B cell (primary cell): Measurements from ENCODE around the gene MUC20. TPM values are rescaled to one million over a fixed set of nuclear protein-coding genes. Genes with fewer than 3 reads are reported as not detected.

Source experiments
- ATAC-seq: fragments of 200-7000 bp; cut with Tn5 transposase; one replicate; pipeline ENCODE4 v1.10.0; 2021; ENCODE audit warnings: low read depth, mild to moderate bottlenecking, moderate number of reproducible peaks, moderate library complexity
- CTCF ChIA-PET: fragments of 350-600 bp; sonication (Branson Sonifier 250); formaldehyde crosslinking; loops from one replicate; lab custom pipeline; 2021; ENCODE audit warnings: antibody characterized with exemption, inconsistent platforms; lab: Charles Lee
- POLR2A ChIA-PET: fragments of 350-600 bp; sonication (Branson Sonifier 250); formaldehyde crosslinking; loops from one replicate; lab custom pipeline; 2021; ENCODE audit warnings: antibody characterized with exemption; lab: Charles Lee
- DNase-seq: peaks from one replicate; pipeline ENCODE4 v3.0.0; 2013
- H2AFZ ChIP-seq: 2 replicates; pipeline ENCODE4 v1.6.1; 2012; ENCODE audit warnings: mild to moderate bottlenecking, low read depth, low read length; ENCODE audit not compliant: insufficient read depth, poor library complexity, severe bottlenecking
- H3K27ac ChIP-seq, 2 donors: 1 replicate in 1 of 2; 2 replicates in 1 of 2; pipeline ENCODE4 v1.5.1; 2012 to 2013; ENCODE audit warnings: low read length in 2 of 2, mild to moderate bottlenecking in 2 of 2, moderate library complexity in 1 of 2
- H3K27me3 ChIP-seq, 4 experiments: fragments of 200-600 bp in 1 of 4; sonication (generic) in 1 of 4; replicated peaks in 1 of 4; 1 replicate in 2 of 4; 2 replicates in 2 of 4; pipeline versions ENCODE4 v1.6.1 to v1.7.0; 2013 to 2016; ENCODE audit warnings: low read length in 3 of 4, mild to moderate bottlenecking in 2 of 4, mixed read lengths in 1 of 4, moderate library complexity in 1 of 4; ENCODE audit not compliant: insufficient read depth in 4 of 4, control insufficient read depth in 3 of 4; ENCODE audit errors: control extremely low read depth in 1 of 4
- H3K36me3 ChIP-seq, 2 experiments: replicated peaks in 1 of 2; 1 replicate in 1 of 2; 2 replicates in 1 of 2; pipeline versions ENCODE4 v1.6.1 to v1.7.1; 2013; ENCODE audit warnings: low read length in 1 of 2; ENCODE audit not compliant: insufficient read depth in 2 of 2, control insufficient read depth in 1 of 2; ENCODE audit errors: control extremely low read depth in 1 of 2, extremely low read depth in 1 of 2
- H3K4me1 ChIP-seq, 2 donors: fragments of 200-600 bp in 1 of 2; sonication (generic) in 1 of 2; 1 replicate in 1 of 2; 2 replicates in 1 of 2; pipeline versions ENCODE4 v1.5.1 to v1.6.1; 2013 to 2017; ENCODE audit warnings: low read length in 2 of 2; ENCODE audit not compliant: control insufficient read depth in 2 of 2, insufficient read depth in 2 of 2
- H3K4me2 ChIP-seq: replicated peaks from 2 replicates; pipeline ENCODE3; 2012; ENCODE audit warnings: mild to moderate bottlenecking, low read depth, low read length; ENCODE audit not compliant: poor library complexity, severe bottlenecking
- H3K4me3 ChIP-seq, 5 experiments: fragments of 200-600 bp in 1 of 5; sonication (generic) in 1 of 5; 1 replicate in 3 of 5; 2 replicates in 2 of 5; pipeline versions ENCODE4 v1.5.1 to v1.7.0; 2011 to 2016; ENCODE audit warnings: low read length in 4 of 5, mild to moderate bottlenecking in 4 of 5, low read depth in 2 of 5, control low read depth in 1 of 5, moderate library complexity in 1 of 5; ENCODE audit not compliant: insufficient read depth in 1 of 5; ENCODE audit errors: control extremely low read depth in 1 of 5, extremely low read depth in 1 of 5
- H3K79me2 ChIP-seq: fragments of 200-600 bp; sonication (generic); one replicate; pipeline ENCODE4 v1.6.0; 2016; ENCODE audit warnings: low read length; ENCODE audit not compliant: control insufficient read depth, insufficient read depth
- H3K9ac ChIP-seq: fragments of 200-600 bp; sonication (generic); 2 replicates; pipeline ENCODE4 v1.6.1; 2017; ENCODE audit warnings: mild to moderate bottlenecking, low read length, moderate library complexity
- H3K9me3 ChIP-seq, 3 donors: one replicate each; pipeline versions ENCODE4 v1.6.1 to v1.7.1; 2013; ENCODE audit warnings: low read length in 2 of 3; ENCODE audit not compliant: control insufficient read depth in 2 of 3, insufficient read depth in 1 of 3; ENCODE audit errors: control extremely low read depth in 1 of 3
- H4K20me1 ChIP-seq: 2 replicates; pipeline ENCODE4 v1.6.0; 2012; ENCODE audit warnings: mild to moderate bottlenecking, low read length; ENCODE audit not compliant: insufficient read depth, control insufficient read depth, poor library complexity, severe bottlenecking
- H3K27ac Mint-ChIP-seq: one replicate; pipeline ENCODE4 v1.8.0; 2021; ENCODE audit warnings: mixed read lengths
- H3K27me3 Mint-ChIP-seq: one replicate; pipeline ENCODE4 v1.8.0; 2021; ENCODE audit warnings: mixed read lengths
- H3K4me1 Mint-ChIP-seq: one replicate; pipeline ENCODE4 v1.8.0; 2021; ENCODE audit warnings: mixed read lengths
- H3K4me3 Mint-ChIP-seq: one replicate; pipeline ENCODE4 v1.8.0; 2021; ENCODE audit warnings: mixed read lengths
- H3K9me3 Mint-ChIP-seq: one replicate; pipeline ENCODE4 v1.8.0; 2022; ENCODE audit warnings: mixed read lengths; ENCODE audit not compliant: insufficient read depth
- EZH2 ChIP-seq: IDR thresholded peaks from 2 replicates; pipeline ENCODE4 v1.6.1; 2012; ENCODE audit warnings: borderline replicate concordance, low read depth, mild to moderate bottlenecking, moderate library complexity, low read length; ENCODE audit not compliant: insufficient read depth, poor library complexity, severe bottlenecking
- WGBS: methylation state at CpG from one replicate; pipeline ENCODE4 v1.1.5; 2013; ENCODE audit warnings: missing lambda C conversion rate; ENCODE audit not compliant: insufficient coverage; 5-methylcytosine and 5-hydroxymethylcytosine counted together
- intact Hi-C: fragments of 100-400 bp; cut with micrococcal nuclease; formaldehyde crosslinking; loops from one replicate; pipeline ENCODE4 v1.10.0; 2022
- polyA plus RNA-seq: library from polyadenylated mRNA; depleted of rRNA; stranded (reverse); fragments of >200 nt; gene quantifications from 2 replicates; pipeline ENCODE4 v1.2.3, GENCODE V29; 2012
- total RNA-seq, 2 donors: library from RNA; stranded (reverse); fragments of 120-200 nt in 1 of 2; gene quantifications; 1 replicate in 1 of 2; 2 replicates in 1 of 2; pipeline versions ENCODE4 v1.2.3 to v1.2.4, GENCODE V29; 2013 to 2022
- TF ChIP-seq, protein P1 (sequence below): fragments of 200-600 bp; IDR thresholded peaks from one replicate; pipeline ENCODE4 v1.8.0; 2022; ENCODE audit warnings: antibody characterized with exemption, mild to moderate bottlenecking

Gene MUC20
- total and polyA plus RNA-seq, 2 donors (not counting 1 experiment from before 2014, with no cell fraction given) = 11.0 to 15.6 TPM

DNA sequence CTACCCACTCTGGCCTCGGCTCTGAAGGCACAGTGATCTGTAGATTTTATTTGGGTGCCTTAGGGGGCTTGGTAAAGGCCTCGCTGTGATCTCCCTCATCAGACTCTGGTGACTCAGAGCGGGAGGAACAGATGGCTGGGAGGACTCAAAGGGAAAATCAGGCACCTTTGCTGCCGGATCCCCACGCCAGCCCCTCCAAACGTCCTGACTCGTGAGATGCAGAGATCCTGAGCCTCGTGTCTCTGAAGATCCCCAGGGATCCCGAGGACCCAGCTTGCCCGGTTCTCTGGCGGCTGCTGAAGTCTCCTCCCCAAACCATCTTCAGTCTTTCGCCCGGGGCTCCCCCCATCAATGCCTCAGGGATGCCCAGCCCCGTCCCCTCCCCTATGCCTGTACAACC is 32.8 kb downstream of the MUC20 start:
- no peak overlapping the region for H2AFZ ChIP-seq
- no peaks in the 10 kb centered on the region for H3K36me3 ChIP-seq
- DNase-seq (no peak), ATAC-seq (no peak)
- Mint-ChIP-seq H3K27ac (no peak overlapping the region), H3K27me3 (peaks cover 45% of the 10 kb centered on the region), H3K9me3 (no peaks in the 10 kb centered on the region), H3K4me3 (no peak overlapping the region), H3K4me1 (peaks cover 5% of the 10 kb centered on the region)
- no peak overlapping the region for H3K9ac ChIP-seq
- ChIA-PET POLR2A (no interaction called here), CTCF (no interaction called here)
- intact Hi-C loops = no loop called here
- H3K27me3 ChIP-seq = peaks cover 0 to 20% (median 4%) of the 10 kb centered on the region in 4 experiments
- no peaks in the 10 kb centered on the region for H3K4me1 ChIP-seq
- no peak overlapping the region for H3K4me3 ChIP-seq
- H3K27ac ChIP-seq = no peak overlapping the region
- no peaks in the 10 kb centered on the region for H4K20me1 ChIP-seq
- no peak for TF ChIP-seq EZH2
- TF ChIP-seq, protein P1, sequence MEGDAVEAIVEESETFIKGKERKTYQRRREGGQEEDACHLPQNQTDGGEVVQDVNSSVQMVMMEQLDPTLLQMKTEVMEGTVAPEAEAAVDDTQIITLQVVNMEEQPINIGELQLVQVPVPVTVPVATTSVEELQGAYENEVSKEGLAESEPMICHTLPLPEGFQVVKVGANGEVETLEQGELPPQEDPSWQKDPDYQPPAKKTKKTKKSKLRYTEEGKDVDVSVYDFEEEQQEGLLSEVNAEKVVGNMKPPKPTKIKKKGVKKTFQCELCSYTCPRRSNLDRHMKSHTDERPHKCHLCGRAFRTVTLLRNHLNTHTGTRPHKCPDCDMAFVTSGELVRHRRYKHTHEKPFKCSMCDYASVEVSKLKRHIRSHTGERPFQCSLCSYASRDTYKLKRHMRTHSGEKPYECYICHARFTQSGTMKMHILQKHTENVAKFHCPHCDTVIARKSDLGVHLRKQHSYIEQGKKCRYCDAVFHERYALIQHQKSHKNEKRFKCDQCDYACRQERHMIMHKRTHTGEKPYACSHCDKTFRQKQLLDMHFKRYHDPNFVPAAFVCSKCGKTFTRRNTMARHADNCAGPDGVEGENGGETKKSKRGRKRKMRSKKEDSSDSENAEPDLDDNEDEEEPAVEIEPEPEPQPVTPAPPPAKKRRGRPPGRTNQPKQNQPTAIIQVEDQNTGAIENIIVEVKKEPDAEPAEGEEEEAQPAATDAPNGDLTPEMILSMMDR = no peak
- WGBS = 81% methylated on average over 14 of the region's 14 CpGs
- H3K79me2 ChIP-seq = no peaks in the 10 kb centered on the region
- no peak overlapping the region for H3K4me2 ChIP-seq
- no peaks in the 10 kb centered on the region for H3K9me3 ChIP-seq

DNA sequence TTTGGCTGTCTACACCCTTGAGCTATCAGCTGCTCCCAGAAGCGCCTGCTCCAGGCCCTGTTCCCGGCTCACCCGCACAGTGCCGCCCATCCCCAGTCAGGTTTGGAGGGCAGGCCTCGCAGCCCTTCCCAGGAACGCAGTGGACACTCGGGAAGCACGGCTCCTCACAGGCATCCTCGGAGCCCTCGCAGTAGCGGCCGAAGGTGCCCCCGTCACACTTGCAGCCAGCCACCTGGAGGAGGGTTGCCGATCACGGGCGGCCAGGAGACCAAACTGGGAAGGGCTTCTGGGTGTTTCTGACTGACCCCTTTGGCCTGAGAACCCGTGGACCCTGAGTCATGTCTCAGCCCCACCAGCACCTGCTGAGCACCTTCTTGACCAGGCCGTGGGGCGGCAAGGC is 33.4 kb downstream of the MUC20 start:
- DNase-seq (no peak), ATAC-seq (no peak)
- POLR2A ChIA-PET = no interaction called here
- Histone ChIP-seq H3K36me3 (no peaks in the 10 kb centered on the region), H3K79me2 (no peaks in the 10 kb centered on the region), H2AFZ (no peak overlapping the region), H3K4me2 (no peak overlapping the region), H3K27me3 (peaks cover 0 to 16% (median 5%) of the 10 kb centered on the region in 4 experiments), H4K20me1 (no peaks in the 10 kb centered on the region), H3K4me3 (no peak overlapping the region), H3K9ac (no peak overlapping the region), H3K27ac (no peak overlapping the region), H3K9me3 (no peaks in the 10 kb centered on the region), H3K4me1 (no peaks in the 10 kb centered on the region)
- CTCF ChIA-PET = no interaction called here
- Mint-ChIP-seq H3K9me3 (no peaks in the 10 kb centered on the region), H3K4me1 (no peaks in the 10 kb centered on the region), H3K27ac (no peak overlapping the region), H3K4me3 (no peak overlapping the region), H3K27me3 (peaks cover 45% of the 10 kb centered on the region)
- intact Hi-C loops = no loop called here
- 97% methylated on average over 19 of the region's 19 CpGs for whole genome bisulfite sequencing
- TF ChIP-seq EZH2 = no peak
- TF ChIP-seq, protein P1 = no peak
